Measurements from ENCODE around the gene IFITM1.

IFITM1 gene

DNA sequence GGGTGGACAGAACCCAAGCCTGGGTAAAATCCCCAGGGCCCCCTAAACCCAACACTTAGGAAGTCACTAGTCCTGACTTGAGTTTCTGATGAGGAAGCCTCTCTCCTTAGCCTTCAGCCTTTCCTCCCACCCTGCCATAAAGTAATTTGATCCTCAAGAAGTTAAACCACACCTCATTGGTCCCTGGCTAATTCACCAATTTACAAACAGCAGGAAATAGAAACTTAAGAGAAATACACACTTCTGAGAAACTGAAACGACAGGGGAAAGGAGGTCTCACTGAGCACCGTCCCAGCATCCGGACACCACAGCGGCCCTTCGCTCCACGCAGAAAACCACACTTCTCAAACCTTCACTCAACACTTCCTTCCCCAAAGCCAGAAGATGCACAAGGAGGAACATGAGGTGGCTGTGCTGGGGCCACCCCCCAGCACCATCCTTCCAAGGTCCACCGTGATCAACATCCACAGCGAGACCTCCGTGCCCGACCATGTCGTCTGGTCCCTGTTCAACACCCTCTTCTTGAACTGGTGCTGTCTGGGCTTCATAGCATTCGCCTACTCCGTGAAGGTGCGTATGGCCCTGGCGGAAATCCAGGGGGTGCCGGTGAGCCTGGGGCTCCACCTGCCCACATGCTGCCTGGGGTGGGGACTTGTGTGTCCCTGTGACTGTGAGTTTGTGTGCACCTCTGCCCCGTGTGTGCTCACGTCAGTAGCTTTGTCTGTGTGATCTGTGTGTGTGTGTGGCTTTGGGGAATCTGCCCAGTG, at the start of gene IFITM1:
TSS of gene IFITM1 (plus strand) at position 254 of the 767 bp plus-strand sequence. CDS start at position 385, 131 bp downstream.
- 0 out of 2 replicates have a peak, but pooled peaks have one; percentile 20 for TF ChIP-seq TCF12 (IDR thresholded peaks at IDR 0.05; ENCODE audit: low read depth)
- no peak for TF ChIP-seq CEBPB (IDR thresholded peaks at IDR 0.05)

DNA sequence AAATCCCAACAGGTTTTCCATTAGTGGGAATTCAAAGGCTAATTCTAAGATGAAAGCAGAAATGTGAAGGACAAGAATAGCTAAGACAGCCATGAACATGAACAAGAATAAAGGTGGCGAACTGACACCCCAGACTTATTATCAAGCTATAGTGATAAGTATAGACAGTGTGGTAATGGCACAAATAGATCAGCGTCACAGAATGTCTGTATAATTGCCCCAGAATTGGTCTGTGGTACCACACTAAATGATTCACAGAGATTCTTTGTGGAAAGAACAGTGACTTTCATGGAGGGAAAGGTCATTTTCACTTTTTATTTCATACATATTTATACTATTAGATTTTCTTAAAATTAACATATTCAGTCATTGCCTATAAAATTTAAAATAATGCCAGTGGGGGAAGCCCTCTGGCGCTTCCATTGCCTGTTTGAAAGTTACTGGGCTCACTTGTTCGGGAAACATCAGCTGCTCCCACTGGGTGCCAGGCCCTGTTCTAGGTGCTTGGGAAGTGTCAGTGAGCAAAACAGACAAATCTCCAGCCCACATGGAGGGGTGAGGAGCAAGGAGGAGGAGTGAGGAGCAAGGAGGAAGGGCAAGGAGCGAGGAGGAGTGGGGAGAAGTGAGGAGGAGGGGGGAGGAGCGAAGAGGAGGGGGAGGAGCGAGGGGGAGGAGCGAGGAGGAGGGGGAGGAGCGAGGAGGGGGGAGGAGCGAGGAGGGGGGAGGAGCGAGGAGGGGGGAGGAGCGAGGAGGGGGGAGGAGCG, 47.0 kb upstream of the IFITM1 start:
- TF ChIP-seq YY1 (IDR thresholded peaks at IDR 0.05; ENCODE audit: low read depth): no peak

DNA sequence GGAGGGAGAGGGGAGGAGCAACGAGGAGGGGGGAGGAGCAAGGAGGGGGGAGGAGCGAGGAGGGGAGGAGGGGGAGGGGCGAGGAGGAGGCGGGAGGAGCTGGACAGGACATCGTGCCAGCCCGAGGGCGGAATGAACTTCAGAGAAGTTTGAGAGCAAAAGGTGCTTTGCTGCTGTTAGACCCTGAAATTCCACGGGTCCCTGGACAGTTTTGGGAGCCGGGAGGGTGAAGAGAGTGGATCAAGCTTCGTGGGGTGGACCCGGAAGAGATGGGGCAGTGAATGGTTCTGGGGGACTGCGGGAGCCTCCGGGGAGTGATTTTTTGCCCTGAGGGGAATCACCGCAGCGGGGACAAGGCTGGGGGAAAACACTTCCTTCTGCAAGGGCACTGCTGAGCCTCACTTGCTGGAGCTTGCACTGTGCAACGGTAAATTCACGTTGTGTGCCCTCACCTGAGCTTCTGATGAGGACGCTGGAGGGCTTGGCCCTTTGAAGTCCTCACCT, 46.3 kb upstream of the IFITM1 start:
- TF ChIP-seq, protein P1, sequence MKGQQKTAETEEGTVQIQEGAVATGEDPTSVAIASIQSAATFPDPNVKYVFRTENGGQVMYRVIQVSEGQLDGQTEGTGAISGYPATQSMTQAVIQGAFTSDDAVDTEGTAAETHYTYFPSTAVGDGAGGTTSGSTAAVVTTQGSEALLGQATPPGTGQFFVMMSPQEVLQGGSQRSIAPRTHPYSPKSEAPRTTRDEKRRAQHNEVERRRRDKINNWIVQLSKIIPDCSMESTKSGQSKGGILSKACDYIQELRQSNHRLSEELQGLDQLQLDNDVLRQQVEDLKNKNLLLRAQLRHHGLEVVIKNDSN (IDR thresholded peaks at IDR 0.05): no peak
- no peak for TF ChIP-seq EGR1 (IDR thresholded peaks at IDR 0.05)
- TF ChIP-seq ZBTB7A (IDR thresholded peaks at IDR 0.05; ENCODE audit: low read depth): no peak
- no peak for TF ChIP-seq CEBPB (IDR thresholded peaks at IDR 0.05)
- TF ChIP-seq, protein P2, sequence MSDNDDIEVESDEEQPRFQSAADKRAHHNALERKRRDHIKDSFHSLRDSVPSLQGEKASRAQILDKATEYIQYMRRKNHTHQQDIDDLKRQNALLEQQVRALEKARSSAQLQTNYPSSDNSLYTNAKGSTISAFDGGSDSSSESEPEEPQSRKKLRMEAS (IDR thresholded peaks at IDR 0.05): peak; percentile 75

DNA sequence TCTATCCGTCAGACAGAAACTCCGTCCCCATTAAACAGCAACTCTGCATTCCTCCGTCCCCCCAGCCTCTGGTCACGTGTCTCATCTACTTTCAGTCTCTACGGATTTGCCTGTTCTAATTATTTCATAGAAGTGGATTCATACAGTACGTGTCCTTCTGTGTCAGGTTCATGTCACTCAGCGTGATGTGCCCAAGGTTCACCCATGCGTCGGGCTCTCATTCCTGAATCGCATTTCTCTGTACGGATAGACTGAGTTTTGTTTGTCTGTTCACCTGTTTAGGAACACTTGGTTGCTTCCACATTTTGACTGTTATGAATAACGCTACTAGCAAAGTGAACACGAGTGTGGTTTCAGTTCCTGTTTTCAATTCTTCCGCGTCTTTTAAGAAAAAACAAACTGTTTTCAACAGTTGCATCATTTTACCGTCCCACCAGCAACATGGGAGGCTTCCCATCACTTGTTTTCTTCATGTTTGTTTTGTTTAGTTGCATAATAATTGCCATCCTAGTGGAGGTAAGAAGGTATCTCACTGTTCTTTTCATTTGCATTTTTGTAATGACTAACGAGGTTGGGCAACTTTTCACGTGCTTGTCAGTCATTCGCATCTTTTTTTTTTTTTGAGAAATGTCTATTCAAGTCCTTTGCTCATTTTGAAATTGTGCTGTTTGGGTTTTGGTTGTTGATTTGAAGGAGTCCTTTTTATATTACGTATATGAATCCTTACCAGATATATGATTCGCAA, 44.5 kb upstream of the IFITM1 start:
- TF ChIP-seq ZBTB7A (IDR thresholded peaks at IDR 0.05; ENCODE audit: low read depth) (no peak), TAF1 (IDR thresholded peaks at IDR 0.05; ENCODE audit: low read depth) (no peak), EGR1 (IDR thresholded peaks at IDR 0.05) (no peak), YY1 (IDR thresholded peaks at IDR 0.05; ENCODE audit: low read depth) (no peak), TCF12 (IDR thresholded peaks at IDR 0.05; ENCODE audit: low read depth) (no peak), EP300 (IDR thresholded peaks at IDR 0.05; ENCODE audit: borderline replicate concordance) (no peak), CEBPB (IDR thresholded peaks at IDR 0.05) (no peak)
- TF ChIP-seq, protein P2 (IDR thresholded peaks at IDR 0.05): no peak
- TF ChIP-seq, protein P3, sequence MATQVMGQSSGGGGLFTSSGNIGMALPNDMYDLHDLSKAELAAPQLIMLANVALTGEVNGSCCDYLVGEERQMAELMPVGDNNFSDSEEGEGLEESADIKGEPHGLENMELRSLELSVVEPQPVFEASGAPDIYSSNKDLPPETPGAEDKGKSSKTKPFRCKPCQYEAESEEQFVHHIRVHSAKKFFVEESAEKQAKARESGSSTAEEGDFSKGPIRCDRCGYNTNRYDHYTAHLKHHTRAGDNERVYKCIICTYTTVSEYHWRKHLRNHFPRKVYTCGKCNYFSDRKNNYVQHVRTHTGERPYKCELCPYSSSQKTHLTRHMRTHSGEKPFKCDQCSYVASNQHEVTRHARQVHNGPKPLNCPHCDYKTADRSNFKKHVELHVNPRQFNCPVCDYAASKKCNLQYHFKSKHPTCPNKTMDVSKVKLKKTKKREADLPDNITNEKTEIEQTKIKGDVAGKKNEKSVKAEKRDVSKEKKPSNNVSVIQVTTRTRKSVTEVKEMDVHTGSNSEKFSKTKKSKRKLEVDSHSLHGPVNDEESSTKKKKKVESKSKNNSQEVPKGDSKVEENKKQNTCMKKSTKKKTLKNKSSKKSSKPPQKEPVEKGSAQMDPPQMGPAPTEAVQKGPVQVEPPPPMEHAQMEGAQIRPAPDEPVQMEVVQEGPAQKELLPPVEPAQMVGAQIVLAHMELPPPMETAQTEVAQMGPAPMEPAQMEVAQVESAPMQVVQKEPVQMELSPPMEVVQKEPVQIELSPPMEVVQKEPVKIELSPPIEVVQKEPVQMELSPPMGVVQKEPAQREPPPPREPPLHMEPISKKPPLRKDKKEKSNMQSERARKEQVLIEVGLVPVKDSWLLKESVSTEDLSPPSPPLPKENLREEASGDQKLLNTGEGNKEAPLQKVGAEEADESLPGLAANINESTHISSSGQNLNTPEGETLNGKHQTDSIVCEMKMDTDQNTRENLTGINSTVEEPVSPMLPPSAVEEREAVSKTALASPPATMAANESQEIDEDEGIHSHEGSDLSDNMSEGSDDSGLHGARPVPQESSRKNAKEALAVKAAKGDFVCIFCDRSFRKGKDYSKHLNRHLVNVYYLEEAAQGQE (IDR thresholded peaks at IDR 0.05; ENCODE audit: low read depth): no peak

DNA sequence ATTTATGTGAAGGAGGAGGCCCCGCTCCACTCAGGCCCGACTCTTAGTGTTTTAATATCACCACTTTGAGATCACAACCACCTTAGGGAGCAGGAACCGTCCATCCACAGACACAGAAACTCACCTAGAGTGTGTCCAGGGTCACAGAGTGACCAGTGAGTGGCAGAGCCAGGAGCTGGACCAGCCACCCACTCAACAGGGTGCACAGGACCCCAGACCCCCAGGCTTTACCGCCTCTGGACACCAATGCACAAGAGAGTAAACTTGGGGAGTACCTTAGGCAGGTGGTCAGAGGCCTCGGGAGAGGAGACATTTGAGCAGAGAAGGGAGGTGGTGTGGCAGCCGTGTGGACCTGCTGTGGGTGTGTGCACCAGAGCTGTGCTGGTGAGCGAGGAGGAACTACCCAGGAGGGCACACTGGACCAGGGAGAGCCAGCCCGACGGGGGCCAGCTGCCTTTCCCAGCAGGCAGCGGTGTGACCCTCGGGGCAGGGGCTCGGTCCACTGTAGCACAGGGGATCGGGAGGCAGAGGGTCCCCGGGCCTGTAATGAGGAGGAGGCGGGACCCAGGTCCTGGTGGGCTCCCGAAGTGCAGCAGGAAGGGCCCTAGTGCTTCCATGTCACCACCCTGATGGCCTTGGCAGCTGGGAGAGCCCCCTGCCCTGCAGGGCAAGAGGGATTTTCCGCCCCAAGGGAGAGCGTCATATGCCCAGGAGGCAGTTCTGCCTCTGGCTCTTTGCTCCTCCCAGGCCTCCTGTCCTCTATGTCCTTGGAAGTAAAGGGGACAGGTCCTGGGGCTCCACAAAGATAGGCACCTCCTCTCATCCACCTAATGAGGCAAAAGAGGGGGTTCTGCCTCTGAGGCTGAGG, 43.2 kb upstream of the IFITM1 start:
- TF ChIP-seq EGR1 (IDR thresholded peaks at IDR 0.05) (no peak), FOXM1 (IDR thresholded peaks at IDR 0.05; ENCODE audit: borderline replicate concordance, low read depth) (no peak), YY1 (IDR thresholded peaks at IDR 0.05; ENCODE audit: low read depth) (no peak), CEBPB (IDR thresholded peaks at IDR 0.05) (no peak), TEAD4 (IDR thresholded peaks at IDR 0.05) (no peak), CREB1 (IDR thresholded peaks at IDR 0.05; ENCODE audit: low read depth) (no peak), NFIC (IDR thresholded peaks at IDR 0.05) (no peak), RAD21 (IDR thresholded peaks at IDR 0.05; ENCODE audit: low read depth) (no peak), TAF1 (IDR thresholded peaks at IDR 0.05; ENCODE audit: low read depth) (no peak), ZBTB7A (IDR thresholded peaks at IDR 0.05; ENCODE audit: low read depth) (no peak), TCF12 (IDR thresholded peaks at IDR 0.05; ENCODE audit: low read depth) (no peak), EP300 (IDR thresholded peaks at IDR 0.05; ENCODE audit: borderline replicate concordance) (no peak)
- TF ChIP-seq, protein P2 (IDR thresholded peaks at IDR 0.05): no peak
- TF ChIP-seq, protein P3 (IDR thresholded peaks at IDR 0.05; ENCODE audit: low read depth): no peak
- TF ChIP-seq, protein P1 (IDR thresholded peaks at IDR 0.05): no peak

All from Ishikawa (cell line).